HG02885 (cell line): ENCODE measurements around the gene KCTD6.

Source experiments
- ATAC-seq: cut with Tn5 transposase; IDR thresholded peaks from one replicate; pipeline ENCODE4 v1.9.1; 2021; ENCODE audit warnings: mild to moderate bottlenecking; ENCODE audit not compliant: unreplicated experiment, poor library complexity

The KCTD6 gene

DNA sequence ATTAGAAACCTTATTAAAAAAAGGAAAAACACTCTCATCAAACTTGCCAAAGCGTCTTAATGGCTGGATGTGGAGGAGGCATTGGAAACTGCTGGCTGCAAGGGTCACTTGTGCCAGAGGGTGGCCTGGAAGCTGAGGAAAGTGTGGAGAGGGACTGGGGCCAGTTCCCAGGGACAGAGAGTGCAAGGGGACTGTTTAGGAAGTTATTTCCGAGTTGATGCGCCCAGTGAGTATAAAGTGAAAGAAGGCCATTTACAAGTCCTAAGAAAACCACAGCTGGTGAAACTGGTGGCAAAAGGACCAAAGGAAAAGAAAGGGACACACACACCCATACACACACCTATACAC, 7.2 kb upstream of the KCTD6 start:
- ATAC-seq = no peak

GRCh38 chr3:58485801-58486435, 6.0 kb upstream of the KCTD6 start:
- no peak for ATAC-seq

- no peak for ATAC-seq
These were observed 4.6 kb upstream of the KCTD6 start for GRCh38 chr3:58487140-58487886.

DNA sequence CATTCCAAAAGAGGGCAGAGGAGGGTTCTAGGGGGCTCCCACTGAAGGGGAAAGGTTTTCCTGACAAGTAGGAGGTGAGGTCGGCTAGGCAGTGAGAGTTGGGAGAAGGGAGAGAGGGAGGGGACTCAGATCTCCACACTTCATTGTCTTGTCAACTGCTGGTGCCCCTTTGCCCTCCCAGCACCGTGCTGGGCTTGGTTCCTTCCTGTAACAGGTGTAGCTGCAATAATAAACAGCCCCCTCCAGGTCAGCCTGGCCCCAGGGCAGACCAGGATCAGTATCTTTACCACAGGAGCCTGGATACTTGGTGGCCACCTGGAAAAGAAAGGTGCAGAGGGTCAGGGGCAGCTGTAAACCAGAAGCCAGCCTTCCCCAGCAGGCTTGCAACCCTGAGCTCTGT, 2.9 kb upstream of the KCTD6 start:
- ATAC-seq = no peak

GRCh38 chr3:58490860-58491501, 915 bp upstream of the KCTD6 start:
- ATAC-seq = no peak

DNA sequence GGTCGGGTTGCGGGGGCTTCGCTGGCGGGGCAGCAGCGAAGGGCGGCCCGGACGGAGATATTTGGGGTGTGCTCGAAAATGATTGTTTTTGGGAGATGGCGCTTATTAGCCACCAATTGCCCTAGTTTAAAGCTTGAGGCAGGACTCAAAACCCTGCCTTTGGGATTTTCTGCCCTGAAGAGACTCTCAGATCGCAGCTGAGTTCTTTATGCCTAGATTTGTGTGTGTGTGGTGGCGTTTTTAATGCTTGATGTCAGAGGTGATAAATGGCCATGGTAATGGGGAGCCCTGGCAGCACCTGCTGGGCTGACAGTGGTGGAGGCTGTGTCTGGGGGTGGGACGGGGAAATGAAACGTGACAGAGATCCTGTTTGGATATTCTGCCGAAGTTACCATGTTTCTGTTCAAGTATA, 604 bp downstream of the KCTD6 start:
- no peak for ATAC-seq

GRCh38 chr3:58494107-58494506, 2.2 kb downstream of the KCTD6 start:
- ATAC-seq = no peak

DNA sequence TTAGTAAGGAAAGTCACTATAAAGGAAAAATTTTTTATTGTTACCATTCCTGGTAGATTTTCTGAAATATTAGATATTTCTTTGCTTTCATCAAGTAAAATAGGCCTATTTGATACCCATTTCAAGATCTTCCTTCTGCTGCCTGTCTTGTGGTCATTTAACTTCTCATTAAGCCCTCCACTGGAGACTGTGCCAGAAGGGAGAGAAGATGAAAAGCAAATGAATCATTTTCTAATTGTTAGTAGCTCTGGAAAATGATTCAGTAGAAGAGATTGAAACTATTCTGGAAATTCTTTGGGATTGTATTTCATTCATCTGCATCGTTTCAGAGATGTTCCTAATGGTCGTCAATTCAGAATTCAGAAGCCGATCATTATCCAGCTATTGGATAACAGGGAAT, 3.2 kb downstream of the KCTD6 start:
- no peak for ATAC-seq

DNA sequence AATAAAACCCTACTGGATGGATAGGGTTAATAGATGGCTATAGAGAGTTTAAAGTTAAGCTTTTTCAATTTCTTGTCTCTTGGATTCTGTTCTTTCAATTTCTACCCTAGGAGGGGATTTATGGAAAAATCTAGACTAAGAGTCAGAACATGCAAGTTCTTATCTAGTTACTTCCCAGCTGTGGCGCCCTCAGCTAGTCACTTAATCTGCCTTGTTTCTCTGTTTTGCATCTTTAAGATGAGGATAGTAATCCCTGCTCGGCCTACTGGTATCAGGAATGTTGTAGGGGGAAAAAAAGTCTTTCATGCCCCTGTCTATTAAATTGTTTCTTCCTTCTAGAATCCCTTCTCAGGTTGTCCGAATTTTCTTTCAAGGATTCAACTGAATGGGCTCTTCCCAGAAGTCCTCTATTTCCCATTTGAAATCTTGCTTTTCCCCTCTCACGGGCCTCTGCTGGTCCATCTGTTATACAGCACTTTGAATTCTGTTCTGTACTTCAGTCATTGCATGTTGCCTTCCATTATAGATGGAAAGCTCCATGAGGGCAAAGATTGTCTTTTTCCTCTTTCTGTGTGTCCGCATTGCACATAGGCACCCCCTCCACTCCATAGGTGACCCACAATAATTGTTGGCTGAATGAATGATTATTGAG, 4.4 kb downstream of the KCTD6 start:
- ATAC-seq = no peak

DNA sequence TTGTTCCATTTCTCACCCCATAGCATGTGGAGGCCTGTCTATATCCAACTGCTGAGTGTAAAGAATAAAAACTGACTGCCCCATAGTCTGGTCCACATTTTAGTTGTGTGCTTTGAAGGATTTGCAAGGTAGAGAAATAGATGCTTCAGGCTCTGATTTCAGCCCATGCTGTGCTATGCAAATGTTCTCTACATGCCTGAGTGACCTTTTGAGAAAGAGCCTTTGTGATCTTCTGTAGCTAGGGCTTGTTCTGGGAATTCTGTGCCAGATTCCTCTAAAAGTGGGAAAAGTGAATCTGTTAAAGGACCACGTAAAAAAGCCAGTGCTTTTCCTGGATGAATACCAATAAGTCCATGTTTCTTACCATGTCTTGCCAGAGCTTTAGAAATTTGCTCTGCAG, 5.2 kb downstream of the KCTD6 start:
- no peak for ATAC-seq

- ATAC-seq = no peak
These were observed 11.0 kb downstream of the KCTD6 start for GRCh38 chr3:58502872-58503271.

- ATAC-seq = no peak
These were observed 15.6 kb downstream of the KCTD6 start for GRCh38 chr3:58507356-58508078.

- ATAC-seq = no peak
These were observed 16.5 kb downstream of the KCTD6 start for GRCh38 chr3:58508437-58508836.

DNA sequence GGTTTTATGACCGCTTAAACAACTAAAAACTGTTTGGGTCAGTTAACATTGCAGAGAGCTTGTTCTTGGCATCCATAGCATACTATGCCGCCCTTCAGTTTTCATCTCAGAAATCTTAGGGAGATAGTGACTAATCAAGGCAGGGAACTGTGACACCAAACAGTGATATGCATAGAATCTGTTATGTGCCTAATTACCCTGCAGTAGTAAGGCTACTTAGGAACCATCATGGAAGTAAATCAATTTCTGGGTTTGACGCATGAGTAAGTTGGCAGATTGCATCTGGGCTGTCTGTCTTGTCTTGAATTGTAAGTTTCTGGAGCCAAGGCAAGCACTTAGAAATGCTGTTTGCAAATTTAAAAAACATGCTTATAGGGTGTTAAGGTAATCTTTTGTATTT, 22.5 kb downstream of the KCTD6 start:
- no peak for ATAC-seq

DNA sequence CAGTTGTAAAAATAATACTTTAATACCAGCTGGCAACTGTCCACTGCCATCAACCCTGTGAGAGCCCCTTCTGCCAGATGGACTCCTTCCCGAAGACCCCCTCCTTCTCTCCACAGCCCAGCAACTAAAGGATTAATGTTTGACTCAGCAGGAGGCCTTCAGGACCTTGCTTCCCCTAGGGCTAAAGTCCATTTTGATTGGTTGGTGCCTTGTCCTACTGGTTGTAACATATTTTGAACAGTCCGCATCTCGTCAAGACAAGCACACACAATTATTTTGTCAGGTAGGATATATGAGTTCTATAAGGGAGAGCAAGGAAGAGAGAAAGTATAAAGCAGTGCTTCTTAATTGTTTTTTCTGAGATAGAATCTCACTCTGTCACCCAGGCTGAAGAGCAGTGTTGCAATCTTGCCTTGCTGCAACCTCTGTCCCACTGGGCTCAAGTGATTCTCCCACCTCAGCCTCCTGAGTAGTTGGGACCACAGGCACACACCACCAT, 26.4 kb downstream of the KCTD6 start:
- no peak for ATAC-seq

GRCh38 chr3:58519668-58520402, 27.9 kb downstream of the KCTD6 start:
- ATAC-seq = no peak

- ATAC-seq = no peak
These were observed 28.8 kb downstream of the KCTD6 start for GRCh38 chr3:58520403-58521335.

GRCh38 chr3:58521336-58521670, 29.4 kb downstream of the KCTD6 start:
- ATAC-seq = no peak
